Measurements from ENCODE around the gene NOTO.
"Not testable (repeated sequence)": the region's sequence is repeated elsewhere in the genome, so short reads cannot be mapped to it uniquely, and the experiment has no call there.

Gene NOTO

GRCh38 chr2:73200281-73200680, 2.1 kb upstream of the NOTO start:
- not testable (repeated sequence) for DNase-seq (ENCODE audit: low read depth, low spot score)

- no peak for DNase-seq (ENCODE audit: low read depth, low spot score)
These were observed 794 bp downstream of the NOTO start for GRCh38 chr2:73203055-73203681.

GRCh38 chr2:73205611-73206010, 3.2 kb downstream of the NOTO start:
- DNase-seq (ENCODE audit: low read depth, low spot score): no peak

GRCh38 chr2:73208258-73208657, 5.9 kb downstream of the NOTO start:
- no peak for DNase-seq (ENCODE audit: low read depth, low spot score)

GRCh38 chr2:73210019-73210418, 7.6 kb downstream of the NOTO start:
- DNase-seq (ENCODE audit: low read depth, low spot score): no peak

GRCh38 chr2:73210696-73211095, 8.3 kb downstream of the NOTO start:
- DNase-seq (ENCODE audit: low read depth, low spot score): no peak

- DNase-seq (ENCODE audit: low read depth, low spot score): no peak
These were observed 9.7 kb downstream of the NOTO start for GRCh38 chr2:73212098-73212447.

- DNase-seq (ENCODE audit: low read depth, low spot score): no peak
These were observed 10.2 kb downstream of the NOTO start for GRCh38 chr2:73212448-73213176.

- DNase-seq (ENCODE audit: low read depth, low spot score): no peak
These were observed 12.0 kb downstream of the NOTO start, which contains the start of gene SMYD5 for GRCh38 chr2:73214120-73215035. SMYD5 (plus strand) TSS chr2:73214245; CDS start chr2:73214267, 22 bp downstream.

- DNase-seq (ENCODE audit: low read depth, low spot score): no peak
These were observed 12.9 kb downstream of the NOTO start for GRCh38 chr2:73215254-73215653.

GRCh38 chr2:73217160-73217559, 14.8 kb downstream of the NOTO start:
- DNase-seq (ENCODE audit: low read depth, low spot score): no peak

- no peak for DNase-seq (ENCODE audit: low read depth, low spot score)
These were observed 15.5 kb downstream of the NOTO start for GRCh38 chr2:73217826-73218225.

- no peak for DNase-seq (ENCODE audit: low read depth, low spot score)
These were observed 15.9 kb downstream of the NOTO start for GRCh38 chr2:73218298-73218697.

GRCh38 chr2:73223821-73224220, 21.4 kb downstream of the NOTO start:
- no peak for DNase-seq (ENCODE audit: low read depth, low spot score)

GRCh38 chr2:73225513-73226360, 23.4 kb downstream of the NOTO start:
- DNase-seq (ENCODE audit: low read depth, low spot score): no peak

GRCh38 chr2:73227086-73227485, 24.7 kb downstream of the NOTO start:
- DNase-seq (ENCODE audit: low read depth, low spot score): no peak

GRCh38 chr2:73228631-73229030, 26.3 kb downstream of the NOTO start:
- DNase-seq (ENCODE audit: low read depth, low spot score): no peak

GRCh38 chr2:73232403-73233153, 30.2 kb downstream of the NOTO start:
- no peak for DNase-seq (ENCODE audit: low read depth, low spot score)

- DNase-seq (ENCODE audit: low read depth, low spot score): peak; percentile 100
These were observed 31.0 kb downstream of the NOTO start, which contains the start of gene PRADC1 for GRCh38 chr2:73233154-73233931. PRADC1 (minus strand) TSS chr2:73233239; CDS start chr2:73233160, 79 bp downstream.
